ENCODE results near the gene SEPTIN10.

DNA sequence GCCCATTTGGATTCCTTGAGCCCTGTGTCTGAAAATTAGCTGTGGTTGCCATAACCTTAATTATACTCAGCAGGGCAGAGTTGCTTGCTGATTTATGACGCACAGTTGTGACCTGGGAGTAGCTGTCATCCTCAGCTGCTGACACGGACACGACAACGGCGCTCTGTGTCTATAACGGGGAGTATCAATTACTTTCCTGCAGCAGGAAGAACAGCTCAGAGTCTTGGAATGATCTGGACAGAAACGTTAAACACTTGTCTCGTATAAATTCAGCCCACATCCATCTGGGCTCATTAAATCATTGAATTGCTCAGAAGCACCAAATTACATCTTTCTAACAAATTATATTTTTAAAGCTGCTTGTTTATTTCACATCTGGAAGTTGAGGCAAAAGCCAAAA, 116.3 kb downstream of the SEPTIN10 start:
- TF ChIP-seq CTCF (IDR thresholded peaks at IDR 0.05): no peak
- TF ChIP-seq EP300 (IDR thresholded peaks at IDR 0.05): no peak

All from ovary (tissue), 3 donors.